SU-DHL-6 (cell line): Measurements from ENCODE around the gene OR5B17.

ENCODE experiments used
- H2AFZ ChIP-seq: fragments of 200-600 bp; sonication (generic); 2 replicates; pipeline ENCODE4 v1.6.1; 2014; ENCODE audit warnings: low read depth, mild to moderate bottlenecking, moderate library complexity, mixed read lengths, antibody characterized with exemption, low read length; ENCODE audit not compliant: severe bottlenecking
- H3F3A ChIP-seq: fragments of 200-600 bp; shearing (Covaris generic); 2 replicates; pipeline ENCODE4 v1.6.0; 2016; ENCODE audit warnings: antibody characterized with exemption, mild to moderate bottlenecking; ENCODE audit not compliant: insufficient read depth
- H3K27ac ChIP-seq: fragments of 200-600 bp; sonication (generic); 2 replicates; pipeline ENCODE4 v1.5.1; 2016; ENCODE audit warnings: low read depth, mild to moderate bottlenecking, low read length, moderate library complexity, mixed read lengths
- H3K27me3 ChIP-seq: fragments of 200-600 bp; sonication (generic), shearing (Covaris generic); 2 replicates; pipeline ENCODE4 v1.6.0; 2014; ENCODE audit warnings: mild to moderate bottlenecking, low read length
- H3K36me3 ChIP-seq: fragments of 200-600 bp; sonication (generic); 2 replicates; pipeline ENCODE4 v1.6.1; 2014; ENCODE audit warnings: mild to moderate bottlenecking, low read length, mixed read lengths
- H3K4me2 ChIP-seq: fragments of 300-600, 200-600 bp; shearing (Covaris generic), sonication (generic); 2 replicates; pipeline ENCODE4 v1.6.0; 2014; ENCODE audit warnings: low read length, low read depth, mild to moderate bottlenecking; ENCODE audit not compliant: poor library complexity, severe bottlenecking
- H3K4me3 ChIP-seq: fragments of 200-600 bp; sonication (generic); 2 replicates; pipeline ENCODE4 v1.5.1; 2014; ENCODE audit warnings: antibody characterized with exemption, low read length, mild to moderate bottlenecking, mixed read lengths; ENCODE audit not compliant: insufficient read depth, poor library complexity, severe bottlenecking
- H3K79me2 ChIP-seq: fragments of 200-600 bp; sonication (generic); 2 replicates; pipeline ENCODE4 v1.6.1; 2014; ENCODE audit warnings: mild to moderate bottlenecking, low read length, moderate library complexity; ENCODE audit not compliant: insufficient read depth
- H3K9ac ChIP-seq: fragments of 200-600 bp; sonication (generic); 2 replicates; pipeline ENCODE4 v1.7.0; 2014; ENCODE audit warnings: mild to moderate bottlenecking, low read length
- H3K9me2 ChIP-seq: fragments of 200-600 bp; sonication (generic); replicated peaks from 2 replicates; pipeline ENCODE4 v1.6.1; 2014; ENCODE audit warnings: low read length; ENCODE audit not compliant: insufficient read depth
- H3K9me3 ChIP-seq: fragments of 200-600 bp; sonication (generic); 2 replicates; pipeline ENCODE4 v1.6.1; 2014; ENCODE audit warnings: low read length, mixed read lengths; ENCODE audit not compliant: insufficient read depth
- H4K20me1 ChIP-seq: fragments of 200-600 bp; sonication (generic); 2 replicates; pipeline ENCODE4 v1.6.1; 2014; ENCODE audit warnings: low read depth, mild to moderate bottlenecking, antibody characterized with exemption, low read length, moderate library complexity, mixed read lengths
- CTCF ChIP-seq: fragments of 200-600 bp; sonication (generic); IDR thresholded peaks from one replicate; pipeline ENCODE4 v1.5.1; 2017; ENCODE audit warnings: antibody characterized with exemption, mild to moderate bottlenecking, low read length, moderate library complexity; ENCODE audit not compliant: insufficient read depth, poor library complexity, severe bottlenecking
- EZH2phosphoT487 ChIP-seq: fragments of 200-600 bp; sonication (generic), shearing (Covaris generic); conservative IDR thresholded peaks from 2 replicates; pipeline ENCODE4 v1.6.1; 2018; ENCODE audit warnings: mild to moderate bottlenecking, antibody characterized with exemption, low read length, moderate library complexity, mixed read lengths

OR5B17 gene

GRCh38 chr11:58330861-58331260, 28.0 kb downstream of the OR5B17 start:
- no peaks in the 10 kb centered on the region for H4K20me1 ChIP-seq
- no peak overlapping the region for H2AFZ ChIP-seq
- H3K4me2 ChIP-seq: no peak overlapping the region

GRCh38 chr11:58318532-58318931, 40.3 kb downstream of the OR5B17 start:
- Histone ChIP-seq H2AFZ (no peak overlapping the region), H3K9ac (no peak overlapping the region), H3K36me3 (no peaks in the 10 kb centered on the region), H3K9me3 (no peaks in the 10 kb centered on the region), H3K4me2 (no peak overlapping the region), H3K27ac (no peak overlapping the region), H3K4me3 (no peak overlapping the region), H3K9me2 (no peaks in the 10 kb centered on the region), H3K27me3 (no peaks in the 10 kb centered on the region), H3K79me2 (no peaks in the 10 kb centered on the region), H3F3A (no peaks in the 10 kb centered on the region), H4K20me1 (no peaks in the 10 kb centered on the region)
- TF ChIP-seq EZH2phosphoT487 (no peak), CTCF (no peak)

More at GRCh38 chr11:58330861-58331260, 28.0 kb downstream of the OR5B17 start:
- TF ChIP-seq CTCF (no peak), EZH2phosphoT487 (no peak)
- H3K9me2 ChIP-seq: no peaks in the 10 kb centered on the region
- no peaks in the 10 kb centered on the region for H3K36me3 ChIP-seq
- no peaks in the 10 kb centered on the region for H3K79me2 ChIP-seq
- no peak overlapping the region for H3K4me3 ChIP-seq
- no peaks in the 10 kb centered on the region for H3K27me3 ChIP-seq
- H3K9me3 ChIP-seq: no peaks in the 10 kb centered on the region
- no peaks in the 10 kb centered on the region for H3F3A ChIP-seq
- H3K27ac ChIP-seq: no peak overlapping the region
- H3K9ac ChIP-seq: no peak overlapping the region

- no peak overlapping the region for H3K9ac ChIP-seq
- H3K4me2 ChIP-seq: no peak overlapping the region
- no peaks in the 10 kb centered on the region for H3K9me3 ChIP-seq
- no peak overlapping the region for H2AFZ ChIP-seq
- no peaks in the 10 kb centered on the region for H4K20me1 ChIP-seq
- no peaks in the 10 kb centered on the region for H3K79me2 ChIP-seq
- no peak overlapping the region for H3K27ac ChIP-seq
- TF ChIP-seq CTCF: no peak
- TF ChIP-seq EZH2phosphoT487: no peak
- no peaks in the 10 kb centered on the region for H3K9me2 ChIP-seq
- H3K4me3 ChIP-seq: no peak overlapping the region
- no peaks in the 10 kb centered on the region for H3K27me3 ChIP-seq
- H3F3A ChIP-seq: no peaks in the 10 kb centered on the region
- no peaks in the 10 kb centered on the region for H3K36me3 ChIP-seq
Measured at GRCh38 chr11:58316142-58316541, 42.7 kb downstream of the OR5B17 start.
